ENCODE data around the gene ALOX15B.

Gene ALOX15B

DNA sequence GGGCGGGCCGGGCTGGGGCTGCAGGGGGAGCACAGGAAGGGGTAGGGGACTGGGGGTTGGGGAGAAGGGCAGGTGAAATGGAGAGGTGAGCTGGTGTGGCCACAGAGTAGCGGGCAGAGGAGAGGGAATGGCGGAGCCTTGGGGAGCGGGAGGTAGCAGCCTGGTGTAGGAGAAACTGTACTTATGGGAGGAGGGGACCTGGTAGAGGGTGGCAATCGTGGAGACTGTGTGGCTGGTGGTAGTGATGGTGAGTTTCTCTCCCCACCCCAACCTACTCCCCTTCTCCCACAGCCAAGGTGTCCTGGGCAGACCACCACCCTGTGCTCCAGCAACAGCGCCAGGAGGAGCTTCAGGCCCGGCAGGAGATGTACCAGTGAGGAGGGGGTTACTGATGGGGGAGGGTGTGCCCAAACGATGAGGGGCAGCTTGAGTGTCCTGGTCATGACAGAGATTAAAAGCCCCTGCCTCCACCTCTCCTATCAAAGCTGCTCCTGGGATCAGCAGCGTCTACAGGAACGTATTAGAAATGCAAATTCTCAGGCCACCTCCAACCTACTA is 831 bp downstream of the ALOX15B start:
- CTCF ChIA-PET = no interaction called here
- no peak for DNase-seq (ENCODE audit: extremely low spot score)
- POLR2A ChIA-PET = no interaction called here
- no peak for TF ChIP-seq FOXA1 (IDR thresholded peaks at IDR 0.05)
- no peak for TF ChIP-seq ARNT (IDR thresholded peaks at IDR 0.05)
- TF ChIP-seq LEF1 (IDR thresholded peaks at IDR 0.05; ENCODE audit: borderline replicate concordance) = no peak
- TF ChIP-seq TARDBP (IDR thresholded peaks at IDR 0.05) = no peak
- no peak for TF ChIP-seq HDGF (IDR thresholded peaks at IDR 0.05; ENCODE audit: borderline replicate concordance)
- TF ChIP-seq SUZ12 (IDR thresholded peaks at IDR 0.05) = no peak
- TF ChIP-seq L3MBTL2 (conservative IDR thresholded peaks at IDR 0.05) = no peak
- TF ChIP-seq NFRKB (IDR thresholded peaks at IDR 0.05) = no peak
- TF ChIP-seq, protein P1, sequence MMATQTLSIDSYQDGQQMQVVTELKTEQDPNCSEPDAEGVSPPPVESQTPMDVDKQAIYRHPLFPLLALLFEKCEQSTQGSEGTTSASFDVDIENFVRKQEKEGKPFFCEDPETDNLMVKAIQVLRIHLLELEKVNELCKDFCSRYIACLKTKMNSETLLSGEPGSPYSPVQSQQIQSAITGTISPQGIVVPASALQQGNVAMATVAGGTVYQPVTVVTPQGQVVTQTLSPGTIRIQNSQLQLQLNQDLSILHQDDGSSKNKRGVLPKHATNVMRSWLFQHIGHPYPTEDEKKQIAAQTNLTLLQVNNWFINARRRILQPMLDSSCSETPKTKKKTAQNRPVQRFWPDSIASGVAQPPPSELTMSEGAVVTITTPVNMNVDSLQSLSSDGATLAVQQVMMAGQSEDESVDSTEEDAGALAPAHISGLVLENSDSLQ (IDR thresholded peaks at IDR 0.05) = no peak
- no peak for TF ChIP-seq FOXM1 (IDR thresholded peaks at IDR 0.05; ENCODE audit: borderline replicate concordance)
- no peak for TF ChIP-seq ELF4 (IDR thresholded peaks at IDR 0.05)
- no peak for TF ChIP-seq BHLHE40 (IDR thresholded peaks at IDR 0.05; ENCODE audit: borderline replicate concordance)
- no peak for TF ChIP-seq FOXK2 (IDR thresholded peaks at IDR 0.05)
- TF ChIP-seq ZNF384 (IDR thresholded peaks at IDR 0.05) = no peak
- TF ChIP-seq CTBP1 (IDR thresholded peaks at IDR 0.05; ENCODE audit: borderline replicate concordance) = no peak
- TF ChIP-seq SP1 (IDR thresholded peaks at IDR 0.05) = no peak

DNA sequence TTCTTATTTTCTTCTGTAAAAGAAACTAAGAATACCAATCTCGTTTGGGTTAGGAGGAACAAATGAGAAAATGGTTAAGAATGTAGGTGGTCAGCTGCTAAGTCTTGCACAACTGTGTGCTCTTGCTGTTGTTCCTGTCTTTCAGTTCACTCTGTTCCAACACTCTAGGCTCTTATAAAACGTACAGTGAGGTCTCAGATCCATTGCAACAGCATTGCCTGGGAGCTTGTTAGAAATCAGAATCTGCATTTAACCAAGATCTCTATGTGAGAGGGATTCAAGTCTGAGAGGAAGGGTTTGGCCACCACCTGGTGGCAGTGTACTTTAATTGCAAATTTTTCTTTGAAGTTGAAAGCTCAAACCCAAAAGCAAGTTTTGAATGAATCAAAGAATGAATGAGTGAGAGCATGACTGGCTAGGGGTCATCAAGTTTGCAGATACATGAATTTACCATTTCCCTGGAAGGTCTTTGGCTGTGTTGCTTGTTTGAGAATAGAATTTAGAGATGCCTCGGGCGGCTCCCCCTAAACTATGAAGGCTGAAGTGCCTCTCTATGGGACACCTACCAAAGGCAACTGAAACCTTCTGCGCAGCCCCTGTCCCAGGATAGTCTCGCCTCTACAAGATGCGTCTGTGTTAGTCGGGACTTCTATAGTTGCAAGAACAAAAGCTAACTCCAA is 2.5 kb downstream of the ALOX15B start:
- TF ChIP-seq BHLHE40 (IDR thresholded peaks at IDR 0.05; ENCODE audit: borderline replicate concordance) (no peak), FOXA1 (IDR thresholded peaks at IDR 0.05) (no peak), FOXK2 (IDR thresholded peaks at IDR 0.05) (no peak), HDGF (IDR thresholded peaks at IDR 0.05; ENCODE audit: borderline replicate concordance) (no peak), SUZ12 (IDR thresholded peaks at IDR 0.05) (no peak), CTBP1 (IDR thresholded peaks at IDR 0.05; ENCODE audit: borderline replicate concordance) (no peak), SP1 (IDR thresholded peaks at IDR 0.05) (no peak), TARDBP (IDR thresholded peaks at IDR 0.05) (no peak), ELF4 (IDR thresholded peaks at IDR 0.05) (no peak), L3MBTL2 (conservative IDR thresholded peaks at IDR 0.05) (no peak), NFRKB (IDR thresholded peaks at IDR 0.05) (no peak), FOXM1 (IDR thresholded peaks at IDR 0.05; ENCODE audit: borderline replicate concordance) (no peak), ZNF384 (IDR thresholded peaks at IDR 0.05) (no peak), ARNT (IDR thresholded peaks at IDR 0.05) (no peak)
- TF ChIP-seq, protein P1 (IDR thresholded peaks at IDR 0.05) = no peak
- CTCF ChIA-PET = interaction anchor here (0.9 to 2.0 kb wide), 13 partner anchors 16 to 232 kb away, joined by 3 to 14 read pairs (median 4); no protein-coding TSS in a partner anchor
- POLR2A ChIA-PET = interaction anchor here (0.7 to 1.4 kb wide), 3 partner anchors 24 to 184 kb away, joined by 3 to 7 read pairs (median 4); partner anchors contain the start of genes CYB5D1 and NAA38
- peak; percentile 42 for DNase-seq (ENCODE audit: extremely low spot score)

DNA sequence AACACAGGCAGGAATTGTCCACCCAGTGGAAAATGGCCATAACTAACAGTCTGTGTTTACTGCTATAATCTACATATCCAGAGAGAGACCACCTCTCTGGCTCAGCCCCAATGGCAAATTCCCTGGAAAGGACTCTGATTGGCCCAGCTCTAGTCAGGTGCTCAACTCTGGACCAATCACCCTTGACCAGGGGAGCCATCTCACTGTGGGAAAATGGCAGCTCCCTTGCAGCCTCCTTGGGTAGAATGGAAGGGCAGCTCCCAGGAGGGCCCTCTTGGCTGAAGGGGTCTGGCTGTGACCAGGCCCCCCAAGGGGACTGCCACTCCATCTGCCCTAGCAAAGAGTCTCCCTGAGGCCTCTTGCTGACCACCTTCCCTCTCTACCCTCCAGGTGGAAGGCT is 3.1 kb downstream of the ALOX15B start:
- ChIA-PET CTCF (interaction anchor here (0.6 to 2.0 kb wide), 11 partner anchors 15 to 233 kb away, joined by 3 to 14 read pairs (median 5); no protein-coding TSS in a partner anchor), POLR2A (interaction anchor here (1.0 to 1.4 kb wide), 3 partner anchors 25 to 109 kb away, joined by 3 to 7 read pairs (median 4); no protein-coding TSS in a partner anchor)
- DNase-seq (ENCODE audit: extremely low spot score) = peak; percentile 30
- TF ChIP-seq, protein P1 (IDR thresholded peaks at IDR 0.05) = no peak
- no peak for TF ChIP-seq LEF1 (IDR thresholded peaks at IDR 0.05; ENCODE audit: borderline replicate concordance)
- no peak for TF ChIP-seq ELF4 (IDR thresholded peaks at IDR 0.05)
- TF ChIP-seq ZNF384 (IDR thresholded peaks at IDR 0.05) = no peak
- TF ChIP-seq NFRKB (IDR thresholded peaks at IDR 0.05) = no peak
- no peak for TF ChIP-seq CTBP1 (IDR thresholded peaks at IDR 0.05; ENCODE audit: borderline replicate concordance)
- TF ChIP-seq HDGF (IDR thresholded peaks at IDR 0.05; ENCODE audit: borderline replicate concordance) = no peak
- no peak for TF ChIP-seq FOXA1 (IDR thresholded peaks at IDR 0.05)
- no peak for TF ChIP-seq L3MBTL2 (conservative IDR thresholded peaks at IDR 0.05)
- no peak for TF ChIP-seq BHLHE40 (IDR thresholded peaks at IDR 0.05; ENCODE audit: borderline replicate concordance)
- TF ChIP-seq FOXK2 (IDR thresholded peaks at IDR 0.05) = no peak
- no peak for TF ChIP-seq SP1 (IDR thresholded peaks at IDR 0.05)
- no peak for TF ChIP-seq ARNT (IDR thresholded peaks at IDR 0.05)
- no peak for TF ChIP-seq SUZ12 (IDR thresholded peaks at IDR 0.05)

DNA sequence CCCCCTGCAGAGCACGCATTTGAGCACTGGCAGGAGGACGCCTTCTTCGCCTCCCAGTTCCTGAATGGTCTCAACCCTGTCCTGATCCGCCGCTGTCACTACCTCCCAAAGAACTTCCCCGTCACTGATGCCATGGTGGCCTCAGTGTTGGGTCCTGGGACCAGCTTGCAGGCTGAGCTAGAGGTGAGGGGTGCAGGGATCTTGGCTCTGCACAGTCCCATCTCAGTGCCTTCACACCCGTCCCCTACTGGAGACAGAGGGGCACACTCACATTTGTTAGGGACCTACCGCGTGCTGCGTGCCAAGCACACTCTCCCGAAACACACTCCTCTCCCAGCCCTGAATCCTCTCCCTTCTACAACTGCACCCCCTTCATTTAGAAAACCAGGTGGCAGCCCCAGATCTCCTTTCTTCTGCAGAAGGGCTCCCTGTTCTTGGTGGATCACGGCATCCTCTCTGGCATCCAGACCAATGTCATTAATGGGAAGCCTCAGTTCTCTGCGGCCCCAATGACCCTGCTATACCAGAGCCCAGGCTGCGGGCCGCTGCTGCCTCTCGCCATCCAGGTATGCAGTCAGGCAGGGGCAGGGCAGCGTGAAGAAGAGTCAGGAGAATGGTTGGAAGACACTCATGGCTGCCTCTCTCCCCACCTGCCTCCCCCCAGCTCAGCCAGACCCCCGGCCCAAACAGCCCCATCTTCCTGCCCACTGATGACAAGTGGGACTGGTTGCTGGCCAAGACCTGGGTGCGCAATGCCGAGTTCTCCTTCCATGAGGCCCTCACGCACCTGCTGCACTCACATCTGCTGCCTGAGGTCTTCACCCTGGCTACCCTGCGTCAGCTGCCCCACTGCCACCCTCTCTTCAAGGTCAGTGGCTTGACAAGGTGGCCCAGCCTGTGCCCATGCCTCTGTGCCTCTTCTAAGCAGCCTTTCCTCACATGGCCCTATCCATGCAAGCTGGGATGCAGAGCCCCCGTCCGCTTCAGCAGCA is 6.3 kb downstream of the ALOX15B start:
- TF ChIP-seq L3MBTL2 (conservative IDR thresholded peaks at IDR 0.05) (no peak), ARNT (IDR thresholded peaks at IDR 0.05) (no peak), NFRKB (IDR thresholded peaks at IDR 0.05) (no peak), FOXK2 (IDR thresholded peaks at IDR 0.05) (no peak), HDGF (IDR thresholded peaks at IDR 0.05; ENCODE audit: borderline replicate concordance) (no peak), CTBP1 (IDR thresholded peaks at IDR 0.05; ENCODE audit: borderline replicate concordance) (no peak), SP1 (IDR thresholded peaks at IDR 0.05) (no peak), TARDBP (IDR thresholded peaks at IDR 0.05) (no peak)
- CTCF ChIA-PET = no interaction called here
- no peak for DNase-seq (ENCODE audit: extremely low spot score)
- POLR2A ChIA-PET = no interaction called here
